ENCODE data around the gene GOLGA8J.
"Not testable (repeated sequence)": the region's sequence is repeated elsewhere in the genome, so short reads cannot be mapped to it uniquely, and the experiment has no call there.

The GOLGA8J gene, protein sequence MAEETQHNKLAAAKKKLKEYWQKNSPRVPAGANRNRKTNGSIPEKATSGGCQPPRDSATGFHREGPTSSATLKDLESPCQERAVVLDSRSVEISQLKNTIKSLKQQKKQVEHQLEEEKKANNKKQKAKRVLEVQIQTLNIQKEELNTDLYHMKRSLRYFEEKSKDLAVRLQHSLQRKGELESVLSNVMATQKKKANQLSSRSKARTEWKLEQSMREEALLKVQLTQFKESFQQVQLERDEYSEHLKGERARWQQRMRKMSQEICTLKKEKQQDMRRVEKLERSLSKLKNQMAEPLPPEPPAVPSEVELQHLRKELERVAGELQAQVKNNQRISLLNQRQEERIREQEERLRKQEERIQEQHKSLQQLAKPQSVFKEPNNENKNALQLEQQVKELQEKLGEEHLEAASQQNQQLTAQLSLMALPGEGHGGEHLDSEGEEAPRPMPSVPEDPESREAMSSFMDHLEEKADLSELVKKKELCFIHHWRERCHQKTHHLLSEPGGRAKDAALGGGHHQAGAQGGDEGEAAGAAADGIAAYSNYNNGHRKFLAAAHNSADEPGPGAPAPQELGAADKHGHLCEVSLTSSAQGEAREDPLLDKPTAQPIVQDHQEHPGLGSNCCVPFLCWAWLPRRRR

DNA sequence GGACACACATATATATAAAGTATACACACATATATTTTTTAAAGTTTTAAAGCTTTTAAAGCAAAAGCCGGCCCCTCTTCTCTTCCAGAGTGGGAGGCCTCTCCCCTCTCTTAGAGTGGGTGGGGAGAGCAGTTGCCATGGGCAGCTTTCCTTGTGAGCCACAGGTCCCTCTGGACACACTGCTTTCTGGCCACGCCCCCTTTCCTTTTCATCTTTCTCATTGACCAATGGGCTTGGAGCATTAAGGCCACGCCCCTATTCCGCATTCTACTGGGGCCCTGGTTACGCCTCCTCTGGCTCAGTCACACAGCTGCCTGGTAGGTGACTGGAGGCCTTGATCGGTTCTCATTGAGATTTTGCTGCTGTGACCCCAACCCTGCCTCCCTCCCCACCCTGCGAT is at the start of gene GOLGA8J:
Gene GOLGA8J (plus strand): TSS at position 301 of the 400 bp plus-strand sequence. CDS start 98 bp downstream, at position 399.
- not testable (repeated sequence) for DNase-seq

DNA sequence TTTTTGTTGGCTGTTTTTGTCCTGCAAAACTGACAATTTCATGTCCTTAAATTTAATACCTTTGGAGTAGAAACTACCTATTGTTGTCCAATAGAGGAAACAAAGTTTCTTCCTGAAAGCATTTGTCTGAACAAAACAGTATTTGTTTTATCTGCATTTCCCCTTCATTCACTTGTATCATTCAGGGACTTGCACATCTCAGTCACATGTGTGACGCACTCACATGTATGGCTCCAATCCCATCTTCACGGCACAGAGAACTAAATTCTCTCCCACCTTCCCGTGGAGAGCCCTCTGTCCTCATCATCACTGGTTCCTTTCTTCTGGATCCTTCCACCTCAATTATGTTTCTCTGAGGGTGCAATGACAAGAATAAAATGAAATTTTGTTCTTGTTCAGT is 49.5 kb upstream of the GOLGA8J start:
- no peak for DNase-seq

DNA sequence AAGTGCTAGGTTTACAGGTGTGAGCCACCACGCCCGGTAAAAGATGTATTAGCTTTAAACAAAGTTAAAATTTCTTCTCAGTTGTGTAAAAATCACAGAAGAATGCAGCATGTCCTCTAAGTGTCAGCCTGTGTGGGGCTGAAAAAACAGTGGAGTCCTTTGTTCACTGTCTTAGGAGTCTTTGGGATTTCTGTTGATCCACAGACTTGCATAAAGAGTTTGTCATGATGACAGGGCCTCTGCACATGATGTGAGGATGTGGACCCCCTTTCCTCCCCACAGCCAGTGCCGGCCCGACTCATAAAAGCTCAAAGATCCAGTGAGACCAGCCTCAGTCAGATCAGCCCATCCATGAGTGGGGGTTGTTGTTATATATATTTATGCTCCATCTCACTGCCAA is 49.0 kb upstream of the GOLGA8J start:
- DNase-seq = no peak

DNA sequence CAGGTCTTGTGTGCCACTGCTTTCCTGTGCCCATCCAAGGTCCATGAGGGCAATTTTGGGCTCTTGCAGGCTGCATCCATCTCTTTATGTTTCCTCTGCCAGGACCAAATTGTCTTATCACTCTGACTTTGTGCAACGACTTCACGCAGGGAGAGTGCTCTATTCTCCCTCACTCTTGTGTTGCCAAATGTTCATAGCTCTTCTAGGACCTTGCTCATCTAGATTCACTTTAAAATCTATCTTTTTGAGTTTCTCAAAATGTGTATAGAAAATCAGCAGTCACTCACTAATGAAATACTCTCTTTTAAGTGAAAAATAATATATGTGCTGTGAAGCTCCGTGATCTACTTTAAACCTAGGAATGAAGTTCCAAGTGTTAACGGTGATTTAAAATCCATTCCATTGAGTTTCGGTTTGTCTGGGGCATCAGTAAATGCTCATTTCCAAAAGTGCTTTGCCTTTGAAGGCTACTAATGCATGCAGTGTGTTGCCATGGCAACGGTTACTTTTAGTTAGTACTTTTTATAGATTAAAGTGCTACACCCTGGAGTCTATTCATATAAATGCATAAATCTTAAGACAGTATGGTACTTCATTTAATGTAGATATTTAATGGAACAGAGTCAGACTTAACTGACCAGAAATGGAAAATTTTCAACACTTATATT is 46.6 kb upstream of the GOLGA8J start:
- no peak for DNase-seq

DNA sequence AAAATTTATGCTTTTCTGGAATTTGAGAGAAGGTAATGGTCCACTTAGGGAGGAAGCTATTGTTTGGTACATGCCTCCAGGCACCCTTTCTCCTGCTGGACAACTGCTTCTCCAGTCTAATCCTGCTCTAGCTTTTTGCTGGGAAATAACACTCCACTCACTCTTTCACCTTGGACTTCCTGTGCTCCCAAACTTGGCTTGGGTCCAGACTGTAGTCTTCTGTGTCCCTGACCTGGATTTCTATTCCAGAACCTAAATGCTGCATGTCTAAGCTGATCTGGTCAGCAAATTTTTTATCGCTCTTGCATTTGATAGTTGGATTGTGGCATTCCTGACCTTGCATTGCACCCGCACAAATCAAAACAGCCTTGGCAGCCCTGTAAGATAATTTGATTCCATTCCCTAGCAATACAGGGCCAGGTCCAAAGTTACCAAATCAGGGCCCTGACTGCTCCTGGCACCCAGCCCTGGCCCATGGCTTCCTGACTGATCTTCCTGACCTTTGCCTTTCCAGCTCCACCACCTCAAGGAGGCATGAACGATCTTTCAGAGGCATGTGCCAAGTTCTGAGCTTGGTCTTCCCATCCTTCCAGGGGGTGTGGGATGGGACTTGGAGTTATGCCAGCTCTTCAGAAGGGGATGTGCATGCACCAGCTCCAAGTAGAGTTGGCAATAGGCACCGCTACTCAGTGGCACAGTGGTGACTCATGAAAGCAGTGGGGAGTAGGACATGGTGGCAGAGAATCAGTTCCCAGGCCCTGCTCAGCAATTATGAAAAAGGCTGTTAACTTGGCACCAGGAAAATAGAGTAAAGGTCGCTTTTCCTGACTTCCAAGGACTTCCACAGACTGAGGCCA is 43.9 kb upstream of the GOLGA8J start:
- no peak for DNase-seq

DNA sequence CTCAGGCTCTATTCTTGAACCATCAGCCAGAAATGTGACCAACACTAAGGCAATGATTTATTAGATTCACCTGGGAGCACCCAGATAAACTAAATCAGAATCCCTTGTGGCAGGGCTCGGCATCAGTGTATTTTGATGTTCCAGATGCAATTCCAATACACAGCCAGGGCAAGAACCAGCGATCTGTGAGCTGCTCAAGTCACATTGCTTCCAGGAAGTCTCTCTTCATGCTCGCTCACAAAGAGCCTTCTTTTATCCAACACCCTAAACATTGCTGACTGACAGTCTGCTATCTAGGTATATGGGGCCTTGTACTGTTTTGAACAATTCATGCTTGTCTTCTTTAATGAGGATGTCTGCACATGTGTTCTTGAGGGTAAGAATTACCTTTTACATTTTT is 40.9 kb upstream of the GOLGA8J start:
- no peak for DNase-seq

DNA sequence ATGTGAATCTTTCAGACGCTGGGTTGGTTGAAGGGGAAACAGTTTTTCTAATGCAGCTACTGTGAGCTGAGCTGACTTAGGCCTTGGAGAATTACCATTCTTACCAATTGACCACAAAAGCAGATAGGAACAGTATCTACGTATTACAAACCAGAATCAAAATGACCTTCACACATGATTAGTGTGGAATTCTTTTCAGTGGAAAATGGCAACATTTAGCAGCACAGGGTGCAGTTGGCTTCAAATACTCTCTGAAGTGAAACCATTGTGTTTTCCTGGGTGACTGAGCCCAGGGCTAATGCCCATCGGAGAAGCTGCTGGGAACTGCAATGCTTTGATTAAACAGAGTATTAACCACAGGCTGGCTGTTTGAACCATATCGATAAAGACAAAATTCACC is 40.2 kb upstream of the GOLGA8J start:
- DNase-seq = no peak

GRCh38 chr15:30043211-30043655 is 39.5 kb upstream of the GOLGA8J start:
- DNase-seq = no peak

- DNase-seq = no peak
These were observed 38.4 kb upstream of the GOLGA8J start for GRCh38 chr15:30044377-30044776.

GRCh38 chr15:30044826-30045225 is 37.9 kb upstream of the GOLGA8J start:
- not testable (repeated sequence) for DNase-seq

DNA sequence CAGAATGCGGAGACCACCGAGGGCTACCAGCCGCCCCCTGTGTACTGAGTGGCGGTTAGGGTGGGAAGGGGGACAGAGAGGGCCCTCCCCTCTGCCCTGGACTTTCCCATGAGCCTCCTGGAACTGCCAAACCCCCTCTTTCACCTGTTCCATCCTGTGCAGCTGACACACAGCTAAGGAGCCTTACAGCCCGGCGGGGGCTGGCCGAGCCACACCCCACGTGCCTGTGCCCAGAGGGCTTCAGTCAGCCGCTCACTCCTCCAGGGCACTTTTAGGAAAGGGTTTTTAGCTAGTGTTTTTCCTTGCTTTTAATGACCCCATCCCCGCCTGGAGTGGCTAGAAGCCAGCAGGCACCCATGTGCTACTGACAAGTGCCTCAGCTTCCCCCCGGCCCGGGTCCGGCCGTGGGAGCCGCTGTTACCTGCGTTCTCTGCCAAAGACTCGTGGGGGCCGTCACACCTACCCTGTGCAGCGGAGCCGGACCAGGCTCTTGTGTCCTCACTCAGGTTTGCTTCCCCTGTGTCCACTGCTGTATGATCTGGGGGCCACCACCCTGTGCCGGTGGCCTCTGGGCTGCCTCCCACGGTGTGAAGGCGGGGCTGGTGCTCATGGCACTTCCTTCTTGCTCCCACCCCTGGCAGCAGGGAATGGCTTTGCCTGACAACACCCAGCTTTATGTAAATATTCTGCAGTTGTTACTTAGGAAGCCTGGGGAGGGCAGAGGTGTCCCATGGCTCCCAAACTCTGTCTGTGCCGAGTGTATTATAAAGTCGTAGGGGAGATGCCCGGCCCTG is 37.3 kb upstream of the GOLGA8J start:
- not testable (repeated sequence) for DNase-seq

GRCh38 chr15:30046430-30046829 is 36.3 kb upstream of the GOLGA8J start:
- DNase-seq = no peak

DNA sequence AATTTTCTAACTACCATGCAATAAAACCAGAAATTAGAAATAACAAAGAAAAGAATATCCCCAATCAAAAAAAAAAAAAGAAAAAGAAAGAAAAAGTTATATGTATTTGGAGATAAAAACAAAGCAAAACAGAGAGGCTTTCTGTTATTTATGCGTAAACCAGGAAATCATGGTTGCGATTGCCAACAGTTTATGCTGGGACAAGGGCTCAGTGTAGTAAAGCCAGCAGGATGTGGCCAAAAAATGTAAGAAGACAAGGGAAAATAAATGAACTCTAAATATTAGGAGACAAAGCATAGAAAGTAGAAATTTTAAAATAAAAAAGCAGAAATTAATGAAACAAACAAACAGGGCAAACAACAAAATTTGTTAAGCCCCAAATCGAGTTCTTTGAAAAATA is 27.2 kb upstream of the GOLGA8J start:
- no peak for DNase-seq

GRCh38 chr15:30056166-30056565 is 26.6 kb upstream of the GOLGA8J start:
- DNase-seq = no peak

DNA sequence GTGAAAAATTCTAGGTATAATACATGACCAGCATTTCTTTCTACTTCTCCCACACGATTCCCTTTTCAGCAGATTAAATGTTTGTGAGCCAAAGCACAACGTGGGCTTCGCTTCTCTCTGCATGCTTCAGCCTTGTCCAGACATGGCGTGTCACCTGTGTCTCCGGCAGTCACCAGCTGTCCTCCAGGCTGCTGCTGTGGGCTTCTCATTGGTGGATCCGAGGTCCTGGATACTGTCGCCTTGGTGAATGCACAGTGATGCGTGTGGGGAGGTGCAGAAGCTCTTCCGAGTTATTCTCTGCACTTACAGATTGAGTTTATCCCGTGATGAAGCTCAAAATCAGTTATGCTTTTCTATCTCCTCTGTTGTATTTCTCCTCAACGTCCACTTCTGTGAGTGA is 23.0 kb upstream of the GOLGA8J start:
- DNase-seq = no peak

DNA sequence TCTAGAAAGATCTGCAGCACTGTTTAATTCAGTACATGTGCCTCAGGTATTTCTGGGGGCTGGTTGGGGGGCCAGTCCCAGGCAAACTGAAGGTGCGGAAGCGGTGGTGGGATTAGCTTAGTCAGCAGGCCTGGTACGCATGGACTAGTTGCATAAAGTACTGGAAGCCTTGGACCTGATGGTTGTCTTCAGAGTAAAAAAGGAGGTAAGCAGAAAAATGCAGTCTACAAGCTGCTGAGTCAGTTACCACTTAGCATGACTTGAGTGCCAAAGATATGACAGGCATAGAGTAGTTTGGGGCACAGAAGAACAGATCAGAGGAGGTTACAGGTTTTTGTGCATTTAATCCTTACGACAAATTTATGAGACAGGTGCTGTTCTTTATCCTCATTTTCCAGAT is 19.9 kb upstream of the GOLGA8J start:
- DNase-seq = no peak

DNA sequence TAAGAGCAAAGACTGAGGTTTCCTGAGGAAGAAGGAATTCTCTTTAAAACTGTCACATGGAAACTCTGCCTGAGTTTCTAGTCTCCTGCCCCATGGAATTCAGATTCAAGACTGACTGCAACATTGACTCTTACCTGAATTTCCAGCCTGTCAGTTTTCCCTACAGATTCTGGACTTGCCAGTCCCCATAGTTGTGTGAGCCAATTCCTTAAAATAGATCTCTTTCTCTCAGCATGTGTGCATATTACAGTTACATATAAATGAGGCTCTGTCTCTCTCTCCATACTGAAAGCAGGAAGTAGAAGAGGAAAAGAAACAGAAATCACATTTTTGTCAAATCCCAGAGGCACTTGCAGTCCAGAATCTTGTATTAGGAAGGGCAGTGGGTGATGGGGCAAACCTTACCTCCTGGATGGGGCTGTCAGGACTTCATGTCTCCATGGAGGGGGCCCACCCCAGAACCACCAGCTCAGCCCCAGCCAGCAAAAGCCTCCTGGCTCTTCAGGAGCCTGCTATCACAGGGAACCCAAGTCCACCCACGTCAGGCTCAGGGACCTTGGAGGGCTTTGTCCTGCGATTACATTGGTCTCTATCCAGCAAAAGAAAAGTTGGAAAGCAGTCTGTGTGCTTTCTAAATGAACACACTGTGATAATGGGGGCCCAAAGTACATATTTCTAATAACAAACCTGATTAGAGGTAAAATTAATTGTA is 18.8 kb upstream of the GOLGA8J start:
- no peak for DNase-seq

GRCh38 chr15:30065025-30065801 is 17.5 kb upstream of the GOLGA8J start:
- no peak for DNase-seq

- no peak for DNase-seq
These were observed 14.4 kb upstream of the GOLGA8J start for GRCh38 chr15:30068326-30068725.

DNA sequence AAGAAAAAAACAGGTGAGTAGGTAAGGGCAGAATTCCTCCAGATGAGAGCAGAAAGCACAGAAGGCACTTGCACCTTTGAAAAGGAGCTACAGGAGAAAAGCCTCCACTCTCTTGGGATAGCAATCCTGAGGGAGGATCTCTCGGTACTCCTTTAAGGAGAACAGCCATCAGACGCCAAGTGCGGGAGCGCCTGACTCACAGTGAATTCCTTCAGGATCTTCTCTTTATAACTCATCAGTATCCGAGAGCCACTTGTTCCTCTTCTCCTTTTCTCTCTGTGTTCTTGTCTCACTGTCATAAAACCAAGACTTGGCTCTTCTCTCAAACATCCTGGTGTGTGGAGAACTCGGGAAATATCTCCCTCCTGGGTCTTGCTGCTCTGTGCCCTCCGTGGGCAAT is 10.1 kb upstream of the GOLGA8J start:
- DNase-seq = no peak

- DNase-seq = no peak
These were observed 8.8 kb upstream of the GOLGA8J start for GRCh38 chr15:30073915-30074314.
